Activated CD4-positive, alpha-beta T cell treated with anti-CD3 and anti-CD28 coated beads, Interleukin-2, Interleukin-4, amounts not matched to agents 100 ng/mL and 50 ng/mL, durations not matched to agents 16 hours and 8 hours (primary cell): ENCODE data around the gene RIMS1.

Source experiments
- DNase-seq: peaks from one replicate; pipeline ENCODE4 v3.0.0-alpha.2; 2020; ENCODE audit warnings: low spot score

The RIMS1 gene

GRCh38 chr6:72238900-72239299 is 352.6 kb downstream of the RIMS1 start:
- no peak for DNase-seq

DNA sequence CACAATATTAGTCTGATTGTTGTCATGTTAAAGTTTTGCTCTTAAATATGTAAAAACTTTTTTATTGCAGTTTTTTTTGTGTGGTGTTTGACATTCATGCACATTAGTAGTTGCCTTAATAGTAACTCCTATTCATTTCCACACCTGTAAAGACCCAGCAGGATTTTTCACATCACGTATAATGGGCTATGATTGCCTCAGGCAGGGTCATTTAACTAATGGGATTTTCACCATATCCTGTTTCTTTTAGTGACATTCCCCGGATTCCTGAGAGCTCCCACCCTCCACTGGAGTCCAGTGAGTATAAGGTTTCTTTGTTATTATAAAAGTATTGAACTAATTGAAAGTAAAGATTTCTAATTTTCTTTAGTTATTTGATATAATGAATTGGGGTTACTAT is 359.2 kb downstream of the RIMS1 start:
- DNase-seq: no peak

DNA sequence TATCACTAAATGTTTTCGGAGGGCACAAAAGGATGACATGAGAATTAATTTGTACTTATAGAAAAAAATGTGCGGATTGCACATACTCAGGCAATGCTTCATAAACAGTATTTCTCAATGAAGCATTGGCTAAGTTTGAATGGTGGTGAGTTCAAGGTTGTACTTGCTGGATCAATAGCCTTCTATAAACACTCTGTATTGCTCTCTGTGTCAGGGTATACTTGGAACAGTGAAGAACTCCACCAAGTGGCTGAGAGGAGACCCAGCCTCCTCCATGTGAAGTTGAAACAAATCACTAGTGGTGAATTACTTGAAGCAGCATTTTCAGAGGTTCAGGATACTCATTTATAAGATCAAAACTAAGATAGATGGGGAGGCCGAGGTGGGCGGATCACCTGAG is 360.6 kb downstream of the RIMS1 start:
- DNase-seq: no peak

GRCh38 chr6:72248621-72249020 is 362.3 kb downstream of the RIMS1 start:
- no peak for DNase-seq

- no peak for DNase-seq
Observed at GRCh38 chr6:72250664-72251063, 364.3 kb downstream of the RIMS1 start.

DNA sequence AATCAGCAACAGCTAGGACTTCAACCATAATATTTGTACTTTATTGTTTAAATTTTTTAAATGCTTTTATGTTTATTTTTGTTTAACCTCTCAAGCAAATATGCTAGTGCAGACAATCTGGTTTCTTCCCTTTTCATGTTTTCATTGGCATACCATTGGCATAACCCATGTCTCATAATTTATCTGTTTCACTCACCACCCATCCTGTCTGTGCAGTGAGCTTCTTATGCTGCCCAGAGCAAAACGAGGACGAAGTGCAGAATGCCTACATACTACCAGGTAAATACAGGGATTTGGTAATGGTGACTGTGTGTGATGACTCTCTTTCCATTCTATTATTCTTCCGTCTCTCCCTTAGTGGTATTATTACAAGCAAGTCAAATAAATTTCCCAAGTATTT is 374.1 kb downstream of the RIMS1 start:
- no peak for DNase-seq

- no peak for DNase-seq
Observed at GRCh38 chr6:72261554-72261953, 375.2 kb downstream of the RIMS1 start.

GRCh38 chr6:72262254-72262653 is 375.9 kb downstream of the RIMS1 start:
- no peak for DNase-seq

- DNase-seq: no peak
Observed at GRCh38 chr6:72267470-72267869, 381.1 kb downstream of the RIMS1 start.

- no peak for DNase-seq
Observed at GRCh38 chr6:72271531-72271930, 385.2 kb downstream of the RIMS1 start.

GRCh38 chr6:72272958-72273357 is 386.6 kb downstream of the RIMS1 start:
- no peak for DNase-seq

DNA sequence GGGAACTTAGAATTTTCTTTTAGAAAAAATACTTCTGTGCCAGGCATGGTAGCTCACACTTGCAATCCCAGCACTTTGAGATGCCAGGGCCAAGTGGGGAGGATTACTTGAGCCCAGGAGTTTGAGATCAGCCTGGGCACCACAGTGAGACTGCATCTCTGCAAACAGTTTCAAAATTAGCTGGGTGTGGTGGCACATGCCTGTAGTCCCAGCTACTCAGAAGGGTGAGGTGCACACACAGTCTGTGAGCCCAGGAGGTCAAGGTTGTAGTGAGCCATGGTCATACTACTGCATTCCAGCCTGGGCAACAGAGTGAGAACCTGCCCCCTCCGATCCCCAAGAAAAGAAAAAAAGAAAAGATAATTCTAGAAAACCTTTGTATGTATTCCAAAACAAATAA is 389.5 kb downstream of the RIMS1 start:
- DNase-seq: no peak

- no peak for DNase-seq
Observed at GRCh38 chr6:72282201-72282600, 395.9 kb downstream of the RIMS1 start.

DNA sequence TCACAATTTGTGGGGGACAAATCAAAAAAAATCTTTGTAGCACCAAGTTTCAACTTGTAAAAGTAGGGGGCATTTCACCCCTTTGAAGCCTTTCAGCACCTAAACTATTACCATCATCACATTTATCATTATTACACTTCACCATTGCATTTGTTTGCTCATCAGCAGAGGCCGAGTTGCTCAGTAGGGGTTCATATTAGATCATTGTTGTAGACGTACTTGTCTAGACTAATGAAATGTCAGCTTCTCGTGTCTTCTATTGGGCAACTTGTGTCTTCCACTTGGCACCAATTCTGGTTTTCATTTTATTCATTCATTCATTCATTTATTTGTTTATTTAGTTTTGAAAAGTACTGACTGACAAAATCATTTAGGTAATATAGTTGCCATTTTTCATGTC is 397.2 kb downstream of the RIMS1 start:
- DNase-seq: no peak

DNA sequence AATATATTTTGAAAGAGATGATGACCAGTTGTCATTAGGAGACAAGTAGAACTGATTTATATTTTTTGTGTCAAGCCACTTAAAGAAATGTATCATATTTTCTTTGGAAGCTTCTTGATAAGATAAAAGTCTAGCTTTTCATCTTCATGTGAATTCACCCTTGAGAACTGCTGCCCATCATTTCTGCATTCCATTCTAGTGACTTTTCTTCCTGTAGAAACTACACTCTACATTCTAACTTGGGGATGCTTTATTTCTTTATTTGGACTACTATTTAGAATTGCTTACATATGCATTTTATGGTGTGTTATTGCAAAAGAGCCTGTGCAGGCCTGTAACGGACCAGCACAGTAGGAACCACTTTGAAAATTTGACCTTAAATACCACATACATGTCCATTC is 400.6 kb downstream of the RIMS1 start:
- no peak for DNase-seq

- no peak for DNase-seq
Observed at GRCh38 chr6:72287801-72288200, 401.5 kb downstream of the RIMS1 start.

DNA sequence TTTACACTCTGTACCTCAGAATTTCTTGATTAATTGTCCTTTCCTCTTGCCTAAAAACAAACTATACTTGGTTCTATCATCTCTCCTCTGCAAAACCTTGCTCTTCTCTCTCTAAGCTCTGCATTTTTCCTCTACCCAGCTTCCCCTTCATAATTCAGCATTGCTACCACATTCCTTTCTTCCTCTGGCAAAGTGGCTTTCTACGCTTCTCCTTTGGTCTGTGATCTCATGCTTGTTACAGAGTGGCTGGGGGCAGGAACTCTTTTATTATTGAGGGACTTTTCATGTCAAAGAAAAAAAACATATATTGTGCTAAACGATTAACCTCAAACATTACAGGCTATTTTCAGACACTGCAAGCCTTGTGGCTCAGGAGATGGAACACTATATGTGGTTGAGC is 402.2 kb downstream of the RIMS1 start:
- DNase-seq: no peak

DNA sequence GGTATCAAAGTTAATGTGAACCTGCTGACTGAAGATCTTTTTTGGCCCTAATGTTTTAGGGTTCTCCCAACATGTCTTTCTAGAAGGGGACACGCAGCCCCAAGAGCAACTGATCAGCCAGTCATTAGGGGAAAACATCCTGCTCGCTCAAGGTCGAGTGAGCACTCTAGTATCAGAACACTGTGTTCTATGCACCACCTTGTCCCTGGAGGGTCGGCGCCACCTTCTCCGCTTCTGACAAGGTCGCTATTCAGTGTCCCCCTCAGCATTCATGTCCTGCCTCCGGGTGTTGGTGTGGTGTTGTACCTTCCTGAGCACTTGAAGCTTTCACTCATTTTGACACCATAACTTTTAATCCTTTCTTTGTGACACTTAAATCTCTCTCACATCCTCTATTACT is 404.3 kb downstream of the RIMS1 start:
- no peak for DNase-seq

GRCh38 chr6:72296375-72296774 is 410.0 kb downstream of the RIMS1 start:
- no peak for DNase-seq

DNA sequence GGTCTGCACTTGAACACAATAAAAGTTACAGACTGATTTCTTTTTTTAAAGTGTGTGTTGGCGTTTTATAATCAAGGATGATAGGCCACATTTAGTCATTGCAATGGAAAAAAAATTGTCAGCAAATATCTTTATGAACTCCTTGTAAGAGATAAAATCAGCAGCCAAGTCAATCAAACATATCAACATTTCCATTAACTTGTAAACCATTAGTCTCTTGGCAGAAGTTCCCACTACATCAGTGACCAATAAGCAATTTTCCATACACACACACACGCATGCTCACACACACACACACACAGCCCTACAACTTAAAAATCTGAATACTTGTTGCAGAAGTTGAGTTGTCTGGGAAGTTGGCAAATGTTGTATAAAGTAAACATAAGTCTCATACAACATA is 419.6 kb downstream of the RIMS1 start:
- DNase-seq: no peak

DNA sequence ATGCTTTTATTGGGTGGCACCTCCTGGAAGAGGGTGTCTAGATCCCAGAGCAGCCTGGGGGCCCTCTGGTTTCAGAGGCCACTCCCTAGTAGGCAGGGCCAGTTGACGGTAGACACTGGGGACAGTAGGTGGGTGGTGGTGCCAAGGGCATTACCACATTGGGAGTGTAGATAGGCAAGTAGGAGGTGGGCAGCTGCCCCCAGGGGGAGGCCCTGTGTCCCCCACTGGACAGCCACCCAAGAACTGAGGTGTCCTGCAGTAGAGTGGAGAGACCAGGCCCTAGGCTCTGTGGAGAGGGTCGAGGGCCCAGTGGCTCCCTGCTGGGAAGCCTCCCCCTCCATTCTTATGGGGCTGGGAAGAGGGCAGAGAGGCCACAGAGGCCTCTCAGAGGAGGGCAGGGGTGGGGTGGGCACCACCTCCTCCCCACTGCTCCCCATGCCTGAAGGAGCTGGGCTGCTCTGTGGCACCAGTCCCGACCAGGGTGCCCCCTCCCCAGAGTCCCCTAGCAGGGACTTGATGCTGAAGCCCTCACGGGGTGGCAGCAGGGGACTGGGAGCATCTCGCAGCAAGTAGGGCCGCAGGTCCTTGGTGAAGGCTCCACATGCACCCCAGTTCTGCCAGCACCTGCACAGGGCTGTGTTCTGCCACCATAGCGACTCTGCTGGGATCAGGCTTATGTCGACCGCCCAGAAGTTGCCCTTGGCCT is 430.5 kb downstream of the RIMS1 start:
- no peak for DNase-seq

GRCh38 chr6:72321788-72322187 is 435.4 kb downstream of the RIMS1 start:
- DNase-seq: no peak

DNA sequence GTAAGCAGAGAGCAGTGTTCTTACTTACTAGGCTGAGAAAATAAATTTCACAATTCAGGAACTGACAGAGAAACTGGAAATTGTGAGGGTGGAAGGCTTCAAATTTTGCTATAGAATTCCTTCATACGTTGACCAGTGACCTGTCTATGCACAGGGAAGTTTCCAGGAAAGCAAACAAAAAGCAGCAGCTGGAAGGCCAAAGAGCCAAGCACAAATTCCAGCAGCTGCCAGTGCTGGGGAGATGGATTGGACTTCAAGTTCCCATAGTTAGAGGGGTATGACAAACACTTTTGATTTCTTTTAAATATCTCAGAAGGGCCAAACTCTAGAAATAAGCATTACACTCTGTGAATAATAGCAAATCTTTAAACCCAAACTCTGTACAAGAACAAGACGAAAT is 436.4 kb downstream of the RIMS1 start:
- DNase-seq: no peak

- no peak for DNase-seq
Observed at GRCh38 chr6:72324591-72324990, 438.2 kb downstream of the RIMS1 start.

- no peak for DNase-seq
Observed at GRCh38 chr6:72328775-72329174, 442.4 kb downstream of the RIMS1 start.
